Stimulated activated CD4-positive, alpha-beta T cell treated with anti-CD3 and anti-CD28 coated beads, Interleukin-1b, Interleukin-23, amount 100 ng/mL, for 1 hour (primary cell): ENCODE results near the gene SERHL2.
"Not testable (repeated sequence)": the region's sequence is repeated elsewhere in the genome, so short reads cannot be mapped to it uniquely, and the experiment has no call there.

ENCODE experiments used
- DNase-seq, 2 donors: peaks; one replicate each; pipeline ENCODE4 v3.0.0-alpha.2; 2020; ENCODE audit warnings: low read depth in 2 of 2

SERHL2 gene

DNA sequence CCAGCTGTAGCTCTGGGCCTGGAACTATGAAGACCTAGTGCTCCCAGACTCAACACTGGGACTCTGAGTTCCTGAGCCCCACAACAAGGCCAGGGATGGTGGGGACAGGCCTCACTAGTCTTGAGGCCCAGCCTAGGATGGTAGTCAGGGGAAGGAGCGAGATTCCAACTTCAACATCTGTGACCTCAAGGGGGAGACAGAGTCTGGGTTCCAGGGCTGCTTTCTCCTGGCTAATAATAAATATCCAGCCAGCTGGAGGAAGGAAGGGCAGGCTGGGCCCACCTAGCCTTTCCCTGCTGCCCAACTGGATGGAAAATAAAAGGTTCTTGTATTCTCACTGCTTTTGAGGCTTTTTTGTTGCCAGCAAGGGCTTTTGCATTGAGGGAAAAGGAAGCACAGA is 20.3 kb downstream of the SERHL2 start:
- not testable (repeated sequence) for DNase-seq

GRCh38 chr22:42574468-42574867 is 20.7 kb downstream of the SERHL2 start:
- DNase-seq = not testable (repeated sequence)

- not testable (repeated sequence) for DNase-seq
These were observed 22.3 kb downstream of the SERHL2 start for GRCh38 chr22:42575996-42576574.

- DNase-seq = not testable (repeated sequence)
These were observed 23.4 kb downstream of the SERHL2 start for GRCh38 chr22:42577141-42577540.

DNA sequence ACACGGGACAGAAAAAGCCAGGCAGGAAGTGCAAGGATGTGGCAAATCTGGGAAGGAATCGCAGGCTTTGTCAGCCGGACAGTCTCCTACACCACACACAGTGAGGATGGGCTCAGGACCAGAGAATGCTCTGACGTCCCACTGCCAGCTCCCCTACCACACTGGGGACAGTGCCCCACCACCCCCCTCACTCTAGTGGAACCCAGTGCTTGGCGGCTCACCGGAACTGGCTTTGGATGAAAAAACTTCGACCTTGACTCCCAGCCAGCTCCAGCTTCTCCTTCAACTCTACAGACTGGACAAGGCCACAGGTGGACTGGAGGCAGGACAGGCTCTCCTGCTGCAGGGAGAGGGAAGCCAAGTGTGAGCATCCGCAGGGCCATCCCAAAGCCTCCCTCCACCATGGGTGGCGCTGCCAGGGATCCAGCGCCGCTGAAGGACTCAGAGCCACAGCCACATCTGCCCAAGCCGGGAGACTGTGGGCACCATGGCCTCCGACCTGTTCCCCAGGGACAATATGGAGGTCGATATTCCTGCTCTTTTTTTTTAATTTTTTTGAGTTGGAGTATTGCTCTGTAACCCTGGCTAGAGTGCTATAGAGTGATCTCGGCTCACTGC is 24.0 kb downstream of the SERHL2 start:
- no peak for DNase-seq

DNA sequence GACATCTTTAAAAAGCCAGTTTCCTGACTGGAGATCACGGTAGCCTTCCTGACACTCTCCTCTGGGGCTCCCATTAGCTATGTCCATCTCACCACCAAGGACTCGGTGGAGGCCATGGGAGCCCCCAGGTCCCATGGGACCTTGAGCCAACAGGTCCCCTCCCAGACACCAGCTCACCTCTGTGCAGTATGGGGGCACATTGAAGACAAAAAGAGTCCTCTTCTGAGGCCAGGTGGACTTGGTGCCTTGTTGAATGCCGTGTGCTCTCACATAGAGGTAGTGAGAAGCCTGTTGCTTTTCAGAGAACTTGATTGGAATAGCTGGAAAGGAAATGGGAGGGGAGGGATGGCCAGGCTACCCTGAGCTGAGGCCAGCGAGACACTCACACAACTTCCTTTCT is 26.3 kb downstream of the SERHL2 start:
- not testable (repeated sequence) for DNase-seq

DNA sequence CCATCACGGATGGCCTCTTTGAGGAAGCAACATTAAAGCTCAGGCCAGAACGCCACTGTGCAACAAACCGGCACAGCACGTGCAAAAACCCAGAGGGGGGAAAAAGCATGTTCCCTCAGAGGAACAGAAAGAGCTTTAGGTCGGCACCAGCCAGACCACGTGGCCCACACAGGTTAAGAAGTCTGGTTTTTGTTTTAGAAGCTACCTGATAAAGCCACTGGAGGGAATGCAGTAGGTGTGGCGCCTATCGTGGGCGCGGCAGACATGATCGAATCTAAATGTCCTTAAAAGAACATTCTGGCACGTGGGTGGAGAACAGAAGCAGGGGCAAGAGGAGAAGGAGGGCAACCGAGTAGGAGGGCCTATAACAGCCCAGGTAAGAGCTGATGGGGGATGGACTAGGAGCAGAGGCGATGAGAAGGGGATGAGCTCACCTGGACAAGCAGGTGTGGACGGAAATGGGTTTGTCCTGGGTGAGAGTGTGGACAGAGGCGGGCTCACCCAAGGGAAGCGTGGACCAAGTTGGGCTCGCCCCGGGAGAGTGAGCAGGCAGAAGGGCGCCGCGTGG is 27.5 kb downstream of the SERHL2 start:
- not testable (repeated sequence) for DNase-seq

DNA sequence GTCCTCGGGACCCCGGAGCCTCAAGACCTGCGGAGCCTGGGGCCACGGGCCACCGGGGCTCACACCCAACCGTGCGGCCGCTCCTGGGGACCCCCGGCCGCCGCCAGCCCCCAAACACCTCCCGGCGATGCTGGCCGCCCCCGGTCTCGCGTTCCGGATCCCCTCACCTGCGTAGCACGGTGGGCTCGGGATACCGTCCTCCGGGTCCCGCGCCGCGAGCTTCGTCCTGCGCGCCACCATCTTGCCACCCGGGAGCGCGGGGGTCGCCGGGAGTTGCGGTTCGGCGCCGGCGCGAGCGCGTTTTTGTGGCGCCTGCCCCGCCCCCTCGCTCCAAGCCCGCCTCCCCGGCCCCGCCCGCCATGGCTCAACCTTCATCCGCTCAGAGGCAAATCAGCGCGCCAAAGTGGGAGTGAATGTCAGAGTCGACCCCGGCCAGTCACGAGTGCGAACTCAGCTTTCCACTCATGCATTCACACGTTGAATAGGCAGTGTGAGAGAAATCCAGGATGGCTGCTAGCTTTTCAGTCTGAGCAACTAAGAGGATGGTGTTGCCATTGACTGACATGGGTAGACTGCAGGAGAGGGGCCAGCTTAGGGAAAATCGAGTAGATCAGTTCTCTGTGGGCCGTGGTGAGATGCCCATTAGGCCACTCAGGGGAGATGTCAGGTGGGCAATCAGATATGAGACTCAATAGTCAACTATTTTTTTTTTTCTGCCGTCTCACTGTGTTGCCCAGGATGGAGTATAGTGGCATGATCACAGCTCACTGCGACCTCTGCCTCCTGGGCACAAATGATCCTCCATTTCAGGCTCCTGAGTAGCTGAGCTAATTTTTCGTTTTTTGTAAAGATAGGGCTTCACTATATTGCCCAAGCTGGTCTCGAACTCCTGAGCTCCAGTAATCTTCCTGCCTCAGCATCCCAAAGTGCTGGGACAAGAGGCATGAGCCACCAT is 28.3 kb downstream of the SERHL2 start:
- peak; percentile 58 to 74 for DNase-seq

GRCh38 chr22:42582987-42583386 is 29.2 kb downstream of the SERHL2 start:
- no peak for DNase-seq

DNA sequence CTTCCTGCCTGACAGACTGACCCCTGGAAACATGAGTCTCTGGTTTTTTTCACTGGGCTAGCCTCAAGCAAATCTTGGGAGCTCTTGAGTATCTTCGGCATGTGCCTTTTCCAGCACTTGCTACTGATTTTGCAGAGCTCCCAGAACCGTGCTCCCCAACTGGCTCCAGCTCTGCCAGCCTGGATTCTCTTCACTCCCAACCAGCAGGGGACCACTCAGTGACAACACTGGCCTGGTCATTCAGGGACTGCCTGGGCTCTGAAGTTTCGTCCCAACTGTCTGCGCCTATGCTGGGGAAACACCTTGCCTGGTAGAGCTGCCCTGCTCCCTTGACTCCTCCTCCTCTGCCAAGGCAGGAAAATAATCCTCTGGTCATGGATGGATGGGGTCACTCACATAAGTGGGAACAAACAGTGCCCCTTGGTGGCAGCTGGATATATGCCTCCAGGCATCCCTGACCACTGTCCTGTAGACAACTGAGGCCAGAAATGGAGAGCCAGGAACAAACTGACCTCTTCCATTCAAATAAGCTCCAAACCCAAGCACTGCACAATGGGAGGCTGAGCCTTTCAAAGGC is 30.7 kb downstream of the SERHL2 start:
- no peak for DNase-seq

GRCh38 chr22:42585096-42585495 is 31.3 kb downstream of the SERHL2 start:
- DNase-seq = no peak

GRCh38 chr22:42586381-42586780 is 32.6 kb downstream of the SERHL2 start:
- no peak for DNase-seq

GRCh38 chr22:42587588-42588175 is 33.9 kb downstream of the SERHL2 start:
- DNase-seq = no peak

- DNase-seq = no peak
These were observed 38.2 kb downstream of the SERHL2 start for GRCh38 chr22:42591987-42592386.

DNA sequence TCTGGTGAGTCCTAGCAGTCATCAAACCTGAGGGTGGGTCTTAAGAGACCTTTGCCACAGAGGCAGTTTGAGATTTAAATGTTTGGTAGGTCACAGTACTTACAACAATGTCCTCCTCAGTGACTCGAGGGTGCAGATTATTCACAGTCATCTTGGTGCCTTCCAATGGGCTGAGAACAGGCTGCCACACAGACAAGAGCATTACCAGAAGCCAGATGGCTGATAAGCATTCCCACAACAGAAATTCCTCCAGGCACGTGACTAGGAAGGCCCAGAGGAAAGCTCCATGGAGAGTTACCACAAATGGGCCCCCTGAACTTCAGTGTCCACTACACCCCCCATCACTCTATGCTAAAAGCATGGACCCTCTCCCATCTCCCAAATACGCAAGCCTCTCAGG is 41.7 kb downstream of the SERHL2 start:
- no peak for DNase-seq

DNA sequence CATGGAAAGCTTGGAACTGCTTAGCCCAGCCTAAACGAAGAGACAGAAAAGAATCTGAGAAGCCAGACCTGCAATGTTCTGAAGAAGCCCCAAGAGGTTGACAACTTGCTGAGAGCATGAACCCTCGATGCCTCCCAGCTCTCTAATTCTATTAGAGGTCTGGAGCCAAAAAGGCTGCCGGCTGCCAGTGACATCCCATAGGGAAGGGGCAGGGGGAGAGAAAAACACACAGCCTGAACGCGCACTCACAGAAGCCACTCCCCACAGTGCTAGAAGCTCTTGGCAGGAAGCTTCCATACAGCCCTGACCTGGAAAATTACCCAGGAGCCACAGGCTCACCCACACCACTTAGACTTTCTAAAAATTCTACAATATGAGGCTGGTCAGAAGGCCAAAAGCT is 42.6 kb downstream of the SERHL2 start:
- no peak for DNase-seq

DNA sequence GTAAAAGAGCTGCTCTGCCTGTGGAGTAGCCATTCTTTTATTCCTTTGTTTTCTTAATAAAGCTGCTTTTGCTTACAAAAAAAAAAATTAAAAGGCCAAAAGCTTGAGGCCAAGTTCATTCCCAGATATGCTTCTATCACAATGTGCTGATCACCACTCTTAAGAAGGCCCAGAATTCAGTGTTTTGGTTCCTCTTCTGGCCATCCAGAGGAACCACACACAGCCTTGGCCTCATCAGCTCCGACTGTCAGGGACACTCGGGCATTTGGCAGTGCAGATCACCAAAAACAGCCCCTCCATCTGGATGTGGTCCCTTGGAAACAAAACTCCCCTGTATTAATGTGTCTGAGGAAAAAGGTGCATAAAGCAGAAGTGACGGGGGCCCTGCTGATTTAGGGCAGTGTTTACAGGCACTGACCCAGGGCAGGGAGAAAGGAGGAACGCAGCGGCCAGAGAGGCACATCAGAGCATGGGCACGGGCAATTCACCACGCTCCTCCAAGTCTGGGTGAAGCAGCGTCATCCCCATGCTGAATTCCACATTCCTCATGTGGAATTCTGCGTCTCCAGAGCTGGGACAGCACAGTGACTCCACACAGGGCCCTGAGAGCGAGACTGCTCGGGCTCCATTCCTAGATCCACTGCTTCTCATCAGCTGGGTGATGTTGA is 43.2 kb downstream of the SERHL2 start:
- DNase-seq = no peak

DNA sequence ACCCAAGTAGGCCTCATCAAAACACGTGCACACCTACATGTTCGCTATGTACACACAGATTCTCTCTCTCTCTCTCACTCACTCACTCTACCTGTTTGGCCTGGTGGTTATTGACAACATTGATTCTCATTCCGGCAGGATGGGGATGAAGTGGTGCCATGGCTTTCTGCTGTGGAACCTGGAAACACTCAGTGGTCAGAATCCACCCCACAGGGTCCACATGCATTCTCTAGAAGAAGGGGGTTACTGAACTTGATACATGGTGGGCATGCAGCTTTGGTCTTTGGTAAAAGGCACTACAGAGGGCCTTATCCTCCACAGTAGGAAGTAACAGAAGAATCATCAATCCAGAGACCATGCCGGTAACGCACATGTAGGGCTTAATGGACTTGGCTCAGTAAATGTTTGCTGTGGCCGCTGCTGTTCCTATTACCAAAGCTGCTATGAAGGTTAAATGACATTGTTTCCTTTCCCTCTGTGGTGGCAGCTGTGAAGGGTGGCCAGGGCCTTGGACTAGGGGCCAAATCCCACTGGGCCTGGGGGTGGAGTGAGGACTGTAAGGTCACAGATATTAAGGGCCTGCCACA is 48.2 kb downstream of the SERHL2 start:
- no peak for DNase-seq

DNA sequence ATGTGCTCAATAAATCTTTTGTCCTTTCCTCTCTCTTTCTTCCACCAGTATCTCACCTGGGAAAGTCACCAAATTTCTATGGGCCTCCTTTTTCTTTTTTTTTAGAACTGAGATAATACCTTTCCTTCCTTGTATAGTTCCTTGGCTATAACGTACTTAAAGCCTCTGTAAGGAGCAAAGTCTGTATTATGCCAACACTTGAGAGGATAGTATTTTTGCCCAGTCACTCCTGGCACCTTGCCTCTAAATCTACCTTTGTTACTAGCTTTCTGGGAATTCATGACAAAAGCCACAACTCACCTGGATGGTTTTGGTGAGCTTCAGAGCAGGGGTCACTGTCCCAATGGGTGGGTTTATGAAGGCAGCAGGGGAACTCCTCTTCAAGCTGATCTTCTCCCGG is 48.7 kb downstream of the SERHL2 start:
- DNase-seq = no peak

DNA sequence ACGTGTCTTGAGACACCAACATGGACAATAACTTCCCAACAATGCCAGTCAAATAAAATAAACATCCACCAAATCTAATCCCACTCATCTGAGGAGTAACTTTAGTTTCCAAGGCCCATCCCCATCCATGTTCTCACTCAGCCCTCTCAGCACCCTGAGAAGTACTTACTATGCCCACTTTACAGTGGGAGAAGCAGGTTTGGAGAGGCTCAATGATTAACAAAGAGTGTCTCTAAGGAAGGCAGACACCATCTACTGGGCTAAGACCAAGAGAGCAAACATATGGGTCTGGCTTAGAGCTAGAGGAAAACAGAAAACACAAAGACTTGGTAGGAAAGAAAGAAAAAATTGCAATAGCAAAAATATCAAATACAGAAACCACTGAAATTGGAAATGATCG is 49.7 kb downstream of the SERHL2 start:
- DNase-seq = no peak

GRCh38 chr22:42604403-42604802 is 50.6 kb downstream of the SERHL2 start:
- no peak for DNase-seq
